GM23338 (cell line): ENCODE data around the gene DAAM1. TPM values are rescaled to one million over a fixed set of nuclear protein-coding genes. Genes with fewer than 3 reads are reported as not detected.

Experiments used
- ATAC-seq: fragments of 200-7000 bp; cut with Tn5 transposase; 3 replicates; pipeline ENCODE4 v1.9.1; 2020
- DNase-seq: peaks from one replicate; pipeline ENCODE4 v3.0.0-alpha.2; 2015; ENCODE audit warnings: low spot score
- H2AFZ ChIP-seq: fragments of 200-600 bp; sonication (generic); 2 replicates; pipeline ENCODE4 v1.8.0; 2016; ENCODE audit warnings: antibody characterized with exemption, mild to moderate bottlenecking, moderate library complexity
- H3F3A ChIP-seq: fragments of 200-600 bp; sonication (generic); replicated peaks from 2 replicates; pipeline ENCODE4 v1.8.0; 2017; ENCODE audit warnings: antibody characterized with exemption, mixed run types, low read depth
- H3K27ac ChIP-seq: fragments of 200-600 bp; sonication (generic); 2 replicates; pipeline ENCODE4 v1.6.1; 2016; ENCODE audit warnings: low read depth
- H3K27me3 ChIP-seq: fragments of 200-600 bp; sonication (generic); 2 replicates; pipeline ENCODE4 v1.8.0; 2016; ENCODE audit warnings: mild to moderate bottlenecking, mixed run types, moderate library complexity; ENCODE audit not compliant: insufficient read depth
- H3K36me3 ChIP-seq: fragments of 200-600 bp; sonication (generic); 2 replicates; pipeline ENCODE4 v1.8.0; 2016; ENCODE audit warnings: mild to moderate bottlenecking; ENCODE audit not compliant: insufficient read depth
- H3K4me1 ChIP-seq: fragments of 200-600 bp; sonication (generic); 2 replicates; pipeline ENCODE4 v1.8.0; 2016; ENCODE audit warnings: mild to moderate bottlenecking, moderate library complexity; ENCODE audit not compliant: insufficient read depth
- H3K4me2 ChIP-seq: fragments of 200-600 bp; sonication (generic); 2 replicates; pipeline ENCODE4 v1.7.1; 2017; ENCODE audit warnings: mixed run types
- H3K4me3 ChIP-seq: fragments of 200-600 bp; sonication (generic); 2 replicates; pipeline ENCODE4 v1.6.1; 2016; ENCODE audit warnings: mixed run types
- H3K79me2 ChIP-seq: fragments of 200-600 bp; sonication (generic); replicated peaks from 2 replicates; pipeline ENCODE4 v1.8.0; 2017; ENCODE audit warnings: mild to moderate bottlenecking; ENCODE audit not compliant: insufficient read depth
- H3K9me2 ChIP-seq: fragments of 200-600 bp; sonication (generic); 2 replicates; pipeline ENCODE4 v1.8.0; 2017; ENCODE audit not compliant: insufficient read depth
- H4K20me1 ChIP-seq: fragments of 200-600 bp; sonication (generic); replicated peaks from 2 replicates; pipeline ENCODE4 v1.8.0; 2017; ENCODE audit warnings: mild to moderate bottlenecking; ENCODE audit not compliant: insufficient read depth
- H3K27ac Mint-ChIP-seq: 2 replicates; pipeline ENCODE4 v1.8.0; 2020; ENCODE audit warnings: inconsistent platforms, mild to moderate bottlenecking, moderate library complexity, mixed read lengths
- H3K27me3 Mint-ChIP-seq: 3 replicates; pipeline ENCODE4 v1.8.0; 2022; ENCODE audit warnings: low read depth, mild to moderate bottlenecking, moderate library complexity, mixed read lengths, inconsistent platforms; ENCODE audit not compliant: insufficient read depth, poor library complexity
- H3K36me3 Mint-ChIP-seq: 3 replicates; pipeline ENCODE4 v1.8.0; 2021; ENCODE audit warnings: low read depth, mild to moderate bottlenecking, inconsistent platforms, moderate library complexity, mixed read lengths
- H3K4me1 Mint-ChIP-seq: 3 replicates; pipeline ENCODE4 v1.8.0; 2020; ENCODE audit warnings: mild to moderate bottlenecking, inconsistent platforms, mixed read lengths
- H3K4me3 Mint-ChIP-seq: 3 replicates; pipeline ENCODE4 v1.8.0; 2021; ENCODE audit warnings: moderate library complexity, mild to moderate bottlenecking, inconsistent platforms, mixed read lengths
- H3K9me3 Mint-ChIP-seq: 3 replicates; pipeline ENCODE4 v1.8.0; 2020; ENCODE audit warnings: moderate library complexity, mild to moderate bottlenecking, inconsistent platforms, mixed read lengths
- EZH2 ChIP-seq: fragments of 200-600 bp; sonication (generic); IDR thresholded peaks from one replicate; pipeline ENCODE4 v1.8.0; 2017; ENCODE audit warnings: antibody characterized with exemption, mild to moderate bottlenecking, low read depth; ENCODE audit not compliant: unreplicated experiment
- EZH2phosphoT487 ChIP-seq: fragments of 200-600 bp; sonication (generic); IDR thresholded peaks from one replicate; pipeline ENCODE4 v1.8.1; 2018; ENCODE audit warnings: antibody characterized with exemption; ENCODE audit not compliant: unreplicated experiment
- NANOG ChIP-seq: IDR thresholded peaks from 2 replicates; pipeline ENCODE4 v1.6.1; 2016; ENCODE audit warnings: antibody characterized with exemption, borderline replicate concordance
- ZNF331 ChIP-seq: fragments of 250-450 bp; sonication (Bioruptor Pico); IDR thresholded peaks from 2 replicates; pipeline ENCODE4 v1.5.0; 2020; ENCODE audit warnings: low read depth, mild to moderate bottlenecking, moderate library complexity
- polyA plus RNA-seq: library from polyadenylated mRNA; unstranded; fragments of >200 nt; fragmentation: Nextera tagmentation; extraction: Ambion mirVana; gene quantifications from 2 replicates; pipeline ENCODE4 v1.2.1, GENCODE V29; 2016
- total RNA-seq: library from RNA; depleted of rRNA; stranded (reverse); fragments of >200 nt; shearing (Covaris generic); gene quantifications from 2 replicates; pipeline ENCODE4 v1.2.3, GENCODE V29; 2014
- TF ChIP-seq, protein P1 (sequence below): fragments of 250-450 bp; sonication (Bioruptor Pico); IDR thresholded peaks from 2 replicates; pipeline ENCODE4 v1.5.0; 2020; ENCODE audit warnings: mild to moderate bottlenecking, moderate library complexity
- TF ChIP-seq, protein P2 (sequence below), 2 experiments: fragments of 200-600 bp in 1 of 2; sonication (generic) in 1 of 2; conservative IDR thresholded peaks; 2 replicates each; pipeline versions ENCODE4 v1.5.1 to v1.6.1; 2016 to 2017; ENCODE audit warnings: antibody characterized with exemption in 2 of 2, low read depth in 2 of 2, mild to moderate bottlenecking in 2 of 2, moderate library complexity in 1 of 2

The DAAM1 gene
- total and polyA plus RNA-seq, 2 experiments from 2014 or later: 36.3 to 42.1 TPM

DNA sequence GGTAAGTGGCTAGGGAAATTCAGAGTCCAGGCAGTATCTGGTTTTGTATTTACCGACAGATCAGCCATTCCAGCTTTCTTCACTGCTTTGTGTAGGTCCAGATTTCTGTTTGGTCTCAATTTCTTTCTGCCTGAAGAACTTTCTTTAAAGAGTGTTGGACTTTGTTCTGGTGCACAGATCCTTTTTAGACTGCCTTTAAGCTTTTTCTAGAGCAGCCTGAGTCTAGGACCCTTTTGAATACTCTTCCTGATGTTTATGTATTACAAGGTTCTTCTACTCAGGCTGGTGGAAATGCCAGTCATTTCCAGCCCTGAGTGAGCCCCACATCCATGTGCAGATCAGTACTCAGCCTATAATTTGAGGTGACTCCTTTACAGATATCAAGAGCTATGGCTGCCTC lies 54.7 kb downstream of the DAAM1 start (continued):
- TF ChIP-seq, protein P1, sequence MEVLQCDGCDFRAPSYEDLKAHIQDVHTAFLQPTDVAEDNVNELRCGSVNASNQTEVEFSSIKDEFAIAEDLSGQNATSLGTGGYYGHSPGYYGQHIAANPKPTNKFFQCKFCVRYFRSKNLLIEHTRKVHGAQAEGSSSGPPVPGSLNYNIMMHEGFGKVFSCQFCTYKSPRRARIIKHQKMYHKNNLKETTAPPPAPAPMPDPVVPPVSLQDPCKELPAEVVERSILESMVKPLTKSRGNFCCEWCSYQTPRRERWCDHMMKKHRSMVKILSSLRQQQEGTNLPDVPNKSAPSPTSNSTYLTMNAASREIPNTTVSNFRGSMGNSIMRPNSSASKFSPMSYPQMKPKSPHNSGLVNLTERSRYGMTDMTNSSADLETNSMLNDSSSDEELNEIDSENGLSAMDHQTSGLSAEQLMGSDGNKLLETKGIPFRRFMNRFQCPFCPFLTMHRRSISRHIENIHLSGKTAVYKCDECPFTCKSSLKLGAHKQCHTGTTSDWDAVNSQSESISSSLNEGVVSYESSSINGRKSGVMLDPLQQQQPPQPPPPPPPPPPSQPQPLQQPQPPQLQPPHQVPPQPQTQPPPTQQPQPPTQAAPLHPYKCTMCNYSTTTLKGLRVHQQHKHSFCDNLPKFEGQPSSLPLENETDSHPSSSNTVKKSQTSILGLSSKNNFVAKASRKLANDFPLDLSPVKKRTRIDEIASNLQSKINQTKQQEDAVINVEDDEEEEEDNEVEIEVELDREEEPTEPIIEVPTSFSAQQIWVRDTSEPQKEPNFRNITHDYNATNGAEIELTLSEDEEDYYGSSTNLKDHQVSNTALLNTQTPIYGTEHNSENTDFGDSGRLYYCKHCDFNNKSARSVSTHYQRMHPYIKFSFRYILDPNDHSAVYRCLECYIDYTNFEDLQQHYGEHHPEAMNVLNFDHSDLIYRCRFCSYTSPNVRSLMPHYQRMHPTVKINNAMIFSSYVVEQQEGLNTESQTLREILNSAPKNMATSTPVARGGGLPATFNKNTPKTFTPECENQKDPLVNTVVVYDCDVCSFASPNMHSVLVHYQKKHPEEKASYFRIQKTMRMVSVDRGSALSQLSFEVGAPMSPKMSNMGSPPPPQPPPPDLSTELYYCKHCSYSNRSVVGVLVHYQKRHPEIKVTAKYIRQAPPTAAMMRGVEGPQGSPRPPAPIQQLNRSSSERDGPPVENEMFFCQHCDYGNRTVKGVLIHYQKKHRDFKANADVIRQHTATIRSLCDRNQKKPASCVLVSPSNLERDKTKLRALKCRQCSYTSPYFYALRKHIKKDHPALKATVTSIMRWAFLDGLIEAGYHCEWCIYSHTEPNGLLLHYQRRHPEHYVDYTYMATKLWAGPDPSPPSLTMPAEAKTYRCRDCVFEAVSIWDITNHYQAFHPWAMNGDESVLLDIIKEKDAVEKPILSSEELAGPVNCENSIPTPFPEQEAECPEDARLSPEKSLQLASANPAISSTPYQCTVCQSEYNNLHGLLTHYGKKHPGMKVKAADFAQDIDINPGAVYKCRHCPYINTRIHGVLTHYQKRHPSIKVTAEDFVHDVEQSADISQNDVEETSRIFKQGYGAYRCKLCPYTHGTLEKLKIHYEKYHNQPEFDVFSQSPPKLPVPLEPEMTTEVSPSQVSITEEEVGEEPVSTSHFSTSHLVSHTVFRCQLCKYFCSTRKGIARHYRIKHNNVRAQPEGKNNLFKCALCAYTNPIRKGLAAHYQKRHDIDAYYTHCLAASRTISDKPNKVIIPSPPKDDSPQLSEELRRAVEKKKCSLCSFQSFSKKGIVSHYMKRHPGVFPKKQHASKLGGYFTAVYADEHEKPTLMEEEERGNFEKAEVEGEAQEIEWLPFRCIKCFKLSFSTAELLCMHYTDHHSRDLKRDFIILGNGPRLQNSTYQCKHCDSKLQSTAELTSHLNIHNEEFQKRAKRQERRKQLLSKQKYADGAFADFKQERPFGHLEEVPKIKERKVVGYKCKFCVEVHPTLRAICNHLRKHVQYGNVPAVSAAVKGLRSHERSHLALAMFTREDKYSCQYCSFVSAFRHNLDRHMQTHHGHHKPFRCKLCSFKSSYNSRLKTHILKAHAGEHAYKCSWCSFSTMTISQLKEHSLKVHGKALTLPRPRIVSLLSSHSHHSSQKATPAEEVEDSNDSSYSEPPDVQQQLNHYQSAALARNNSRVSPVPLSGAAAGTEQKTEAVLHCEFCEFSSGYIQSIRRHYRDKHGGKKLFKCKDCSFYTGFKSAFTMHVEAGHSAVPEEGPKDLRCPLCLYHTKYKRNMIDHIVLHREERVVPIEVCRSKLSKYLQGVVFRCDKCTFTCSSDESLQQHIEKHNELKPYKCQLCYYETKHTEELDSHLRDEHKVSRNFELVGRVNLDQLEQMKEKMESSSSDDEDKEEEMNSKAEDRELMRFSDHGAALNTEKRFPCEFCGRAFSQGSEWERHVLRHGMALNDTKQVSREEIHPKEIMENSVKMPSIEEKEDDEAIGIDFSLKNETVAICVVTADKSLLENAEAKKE (CRISPR knock-in tag): no peak
- TF ChIP-seq EZH2phosphoT487 (no peak), NANOG (no peak)
- TF ChIP-seq, protein P2, sequence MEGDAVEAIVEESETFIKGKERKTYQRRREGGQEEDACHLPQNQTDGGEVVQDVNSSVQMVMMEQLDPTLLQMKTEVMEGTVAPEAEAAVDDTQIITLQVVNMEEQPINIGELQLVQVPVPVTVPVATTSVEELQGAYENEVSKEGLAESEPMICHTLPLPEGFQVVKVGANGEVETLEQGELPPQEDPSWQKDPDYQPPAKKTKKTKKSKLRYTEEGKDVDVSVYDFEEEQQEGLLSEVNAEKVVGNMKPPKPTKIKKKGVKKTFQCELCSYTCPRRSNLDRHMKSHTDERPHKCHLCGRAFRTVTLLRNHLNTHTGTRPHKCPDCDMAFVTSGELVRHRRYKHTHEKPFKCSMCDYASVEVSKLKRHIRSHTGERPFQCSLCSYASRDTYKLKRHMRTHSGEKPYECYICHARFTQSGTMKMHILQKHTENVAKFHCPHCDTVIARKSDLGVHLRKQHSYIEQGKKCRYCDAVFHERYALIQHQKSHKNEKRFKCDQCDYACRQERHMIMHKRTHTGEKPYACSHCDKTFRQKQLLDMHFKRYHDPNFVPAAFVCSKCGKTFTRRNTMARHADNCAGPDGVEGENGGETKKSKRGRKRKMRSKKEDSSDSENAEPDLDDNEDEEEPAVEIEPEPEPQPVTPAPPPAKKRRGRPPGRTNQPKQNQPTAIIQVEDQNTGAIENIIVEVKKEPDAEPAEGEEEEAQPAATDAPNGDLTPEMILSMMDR (conservative IDR thresholded peaks at IDR 0.05; ENCODE audit: low read depth in 2 of 2): no peak

DNA sequence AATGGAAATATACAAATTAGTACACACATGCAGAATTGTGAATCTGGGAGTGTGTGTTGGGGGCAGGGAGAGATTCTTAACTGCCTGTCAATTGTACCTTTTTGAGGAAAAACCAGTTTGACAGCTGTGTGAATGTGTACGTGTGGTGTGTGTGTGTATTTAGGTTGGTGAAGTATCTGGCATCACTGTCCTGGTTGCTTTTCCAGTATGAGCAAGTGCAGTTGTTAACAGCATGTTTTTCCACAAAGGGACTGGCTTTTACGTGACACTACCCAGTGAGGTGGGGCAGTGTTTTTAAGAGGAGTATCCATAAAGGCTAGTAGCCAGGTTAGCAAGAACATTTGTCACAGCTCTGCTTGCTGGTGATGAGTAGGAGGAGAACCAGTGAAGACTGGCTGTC lies 56.1 kb downstream of the DAAM1 start:
- Histone ChIP-seq H3K9me2 (0 out of 2 replicates have a peak, but pooled peaks cover 4% of the 10 kb centered on the region), H3K27me3 (no peaks in the 10 kb centered on the region), H3K27ac (no peak overlapping the region), H3K79me2 (peaks cover 10% of the 10 kb centered on the region), H3K4me2 (no peak overlapping the region), H2AFZ (no peak overlapping the region), H3K4me3 (no peak overlapping the region), H3K4me1 (peaks cover 12% of the 10 kb centered on the region; the same call in 1 of the 2 replicates), H4K20me1 (no peaks in the 10 kb centered on the region), H3K36me3 (no peaks in the 10 kb centered on the region), H3F3A (no peaks in the 10 kb centered on the region)
- Mint-ChIP-seq H3K36me3 (no peaks in the 10 kb centered on the region), H3K9me3 (no peaks in the 10 kb centered on the region), H3K27ac (no peak overlapping the region), H3K4me3 (no peak overlapping the region), H3K4me1 (peaks cover 24% of the 10 kb centered on the region), H3K27me3 (no peaks in the 10 kb centered on the region)
- no peak for DNase-seq
- no peak for ATAC-seq
- TF ChIP-seq EZH2: no peak
- TF ChIP-seq, protein P1 (CRISPR knock-in tag): no peak
- no peak for TF ChIP-seq ZNF331 (CRISPR knock-in tag)
- TF ChIP-seq NANOG: no peak
